HG03139 (cell line): ENCODE measurements around the gene DCHS2.

Source experiments
- ATAC-seq: cut with Tn5 transposase; IDR thresholded peaks from one replicate; pipeline ENCODE4 v1.9.1; 2021; ENCODE audit not compliant: unreplicated experiment

DCHS2 gene

GRCh38 chr4:154491341-154492271, at the start of gene DCHS2:
DCHS2 (minus strand) TSS chr4:154491799; CDS start chr4:154491355, 444 bp downstream.
- peak; percentile 50 for ATAC-seq

- ATAC-seq: no peak
These were observed 42.7 kb upstream of the DCHS2 start for GRCh38 chr4:154534296-154534695.

GRCh38 chr4:154529728-154530519, 38.3 kb upstream of the DCHS2 start:
- no peak for ATAC-seq

GRCh38 chr4:154528869-154529268, 37.3 kb upstream of the DCHS2 start:
- no peak for ATAC-seq

GRCh38 chr4:154527308-154527707, 35.7 kb upstream of the DCHS2 start:
- ATAC-seq: no peak

GRCh38 chr4:154526151-154526550, 34.6 kb upstream of the DCHS2 start:
- no peak for ATAC-seq

- ATAC-seq: no peak
These were observed 30.0 kb upstream of the DCHS2 start for GRCh38 chr4:154521607-154522006.

GRCh38 chr4:154519214-154519613, 27.6 kb upstream of the DCHS2 start:
- no peak for ATAC-seq

- ATAC-seq: no peak
These were observed 26.0 kb upstream of the DCHS2 start for GRCh38 chr4:154517591-154517990.

GRCh38 chr4:154516318-154517029, 24.9 kb upstream of the DCHS2 start:
- ATAC-seq: no peak

GRCh38 chr4:154511981-154512380, 20.4 kb upstream of the DCHS2 start:
- no peak for ATAC-seq

- no peak for ATAC-seq
These were observed 19.9 kb upstream of the DCHS2 start for GRCh38 chr4:154511548-154511947.

- no peak for ATAC-seq
These were observed 15.6 kb upstream of the DCHS2 start for GRCh38 chr4:154507156-154507555.

- ATAC-seq: no peak
These were observed 14.7 kb upstream of the DCHS2 start for GRCh38 chr4:154506253-154506652.

- ATAC-seq: no peak
These were observed 12.0 kb upstream of the DCHS2 start for GRCh38 chr4:154503598-154503997.

- ATAC-seq: no peak
These were observed 10.5 kb upstream of the DCHS2 start for GRCh38 chr4:154502111-154502510.

- no peak for ATAC-seq
These were observed 6.3 kb upstream of the DCHS2 start for GRCh38 chr4:154497889-154498288.

- no peak for ATAC-seq
These were observed 4.3 kb upstream of the DCHS2 start for GRCh38 chr4:154495867-154496266.

GRCh38 chr4:154492288-154492687, 689 bp upstream of the DCHS2 start:
- no peak for ATAC-seq

- peak; percentile 50 for ATAC-seq
These were observed 837 bp downstream of the DCHS2 start for GRCh38 chr4:154490583-154491340.

- no peak for ATAC-seq
These were observed 1.4 kb downstream of the DCHS2 start for GRCh38 chr4:154490234-154490582.
